GM19467 (cell line): Measurements from ENCODE around the gene PCDHB3.
"Not testable (repeated sequence)": the region's sequence is repeated elsewhere in the genome, so short reads cannot be mapped to it uniquely, and the experiment has no call there.

ENCODE experiments used
- ATAC-seq: cut with Tn5 transposase; IDR thresholded peaks from one replicate; pipeline ENCODE4 v1.9.1; 2021; ENCODE audit warnings: mild to moderate bottlenecking, moderate library complexity; ENCODE audit not compliant: unreplicated experiment

PCDHB3 gene

GRCh38 chr5:141135718-141136266 lies 35.5 kb downstream of the PCDHB3 start:
- no peak for ATAC-seq

DNA sequence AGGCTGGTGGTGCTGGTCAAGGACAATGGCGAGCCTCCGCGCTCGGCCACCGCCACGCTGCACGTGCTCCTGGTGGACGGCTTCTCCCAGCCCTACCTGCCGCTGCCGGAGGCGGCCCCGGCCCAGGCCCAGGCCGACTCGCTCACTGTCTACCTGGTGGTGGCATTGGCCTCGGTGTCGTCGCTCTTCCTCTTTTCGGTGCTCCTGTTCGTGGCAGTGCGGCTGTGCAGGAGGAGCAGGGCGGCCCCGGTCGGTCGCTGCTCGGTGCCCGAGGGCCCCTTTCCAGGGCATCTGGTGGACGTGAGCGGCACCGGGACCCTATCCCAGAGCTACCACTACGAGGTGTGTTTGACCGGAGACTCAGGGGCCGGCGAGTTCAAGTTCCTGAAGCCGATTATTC lies 37.1 kb downstream of the PCDHB3 start:
- ATAC-seq: not testable (repeated sequence)

DNA sequence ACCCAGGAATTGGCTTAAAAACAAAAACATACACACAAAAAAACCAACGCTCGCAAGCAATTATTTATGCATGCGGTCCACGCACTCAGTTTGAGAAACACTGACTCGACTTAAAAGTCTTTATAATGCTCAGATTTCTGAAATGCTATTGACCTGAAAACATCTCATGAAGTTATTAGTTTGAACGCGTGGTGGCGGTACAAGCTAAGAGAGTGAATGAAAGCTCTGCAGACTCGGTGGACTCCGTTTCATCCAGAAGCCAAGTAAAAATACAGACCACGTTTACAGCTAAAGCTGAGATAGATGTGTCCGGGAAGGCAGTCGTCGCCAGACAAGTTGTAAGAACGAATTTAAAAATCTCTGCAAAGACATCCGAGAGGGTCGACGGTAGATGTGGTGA lies 49.5 kb downstream of the PCDHB3 start, which contains the start of gene PCDHB6:
TSS of gene PCDHB6 (plus strand) at position 246 of the 400 bp plus-strand sequence. CDS start 201 bp downstream, outside the sequence.
- ATAC-seq: no peak

- ATAC-seq: no peak
Observed at GRCh38 chr5:141150224-141150992, 50.1 kb downstream of the PCDHB3 start.

- no peak for ATAC-seq
Observed at GRCh38 chr5:141150993-141151325, 50.7 kb downstream of the PCDHB3 start.

DNA sequence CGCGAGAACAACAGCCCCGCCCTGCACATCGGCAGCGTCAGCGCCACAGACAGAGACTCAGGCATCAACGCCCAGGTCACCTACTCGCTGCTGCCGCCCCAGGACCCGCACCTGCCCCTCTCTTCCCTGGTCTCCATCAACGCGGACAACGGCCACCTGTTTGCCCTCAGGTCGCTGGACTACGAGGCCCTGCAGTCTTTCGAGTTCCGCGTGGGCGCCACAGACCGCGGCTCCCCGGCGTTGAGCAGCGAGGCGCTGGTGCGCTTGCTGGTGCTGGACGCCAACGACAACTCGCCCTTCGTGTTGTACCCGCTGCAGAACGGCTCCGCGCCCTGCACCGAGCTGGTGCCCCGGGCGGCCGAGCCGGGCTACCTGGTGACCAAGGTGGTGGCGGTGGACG lies 51.4 kb downstream of the PCDHB3 start:
- not testable (repeated sequence) for ATAC-seq

DNA sequence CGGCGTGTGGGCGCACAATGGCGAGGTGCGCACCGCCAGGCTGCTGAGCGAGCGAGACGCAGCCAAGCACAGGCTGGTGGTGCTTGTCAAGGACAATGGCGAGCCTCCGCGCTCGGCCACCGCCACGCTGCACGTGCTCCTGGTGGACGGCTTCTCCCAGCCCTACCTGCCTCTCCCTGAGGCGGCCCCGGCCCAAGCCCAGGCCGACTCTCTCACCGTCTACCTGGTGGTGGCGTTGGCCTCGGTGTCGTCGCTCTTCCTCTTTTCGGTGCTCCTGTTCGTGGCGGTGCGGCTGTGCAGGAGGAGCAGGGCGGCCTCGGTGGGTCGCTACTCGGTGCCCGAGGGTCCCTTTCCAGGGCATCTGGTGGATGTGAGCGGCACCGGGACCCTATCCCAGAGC lies 51.8 kb downstream of the PCDHB3 start:
- ATAC-seq: not testable (repeated sequence)
